ENCODE results near the gene DENND1A.

DNA sequence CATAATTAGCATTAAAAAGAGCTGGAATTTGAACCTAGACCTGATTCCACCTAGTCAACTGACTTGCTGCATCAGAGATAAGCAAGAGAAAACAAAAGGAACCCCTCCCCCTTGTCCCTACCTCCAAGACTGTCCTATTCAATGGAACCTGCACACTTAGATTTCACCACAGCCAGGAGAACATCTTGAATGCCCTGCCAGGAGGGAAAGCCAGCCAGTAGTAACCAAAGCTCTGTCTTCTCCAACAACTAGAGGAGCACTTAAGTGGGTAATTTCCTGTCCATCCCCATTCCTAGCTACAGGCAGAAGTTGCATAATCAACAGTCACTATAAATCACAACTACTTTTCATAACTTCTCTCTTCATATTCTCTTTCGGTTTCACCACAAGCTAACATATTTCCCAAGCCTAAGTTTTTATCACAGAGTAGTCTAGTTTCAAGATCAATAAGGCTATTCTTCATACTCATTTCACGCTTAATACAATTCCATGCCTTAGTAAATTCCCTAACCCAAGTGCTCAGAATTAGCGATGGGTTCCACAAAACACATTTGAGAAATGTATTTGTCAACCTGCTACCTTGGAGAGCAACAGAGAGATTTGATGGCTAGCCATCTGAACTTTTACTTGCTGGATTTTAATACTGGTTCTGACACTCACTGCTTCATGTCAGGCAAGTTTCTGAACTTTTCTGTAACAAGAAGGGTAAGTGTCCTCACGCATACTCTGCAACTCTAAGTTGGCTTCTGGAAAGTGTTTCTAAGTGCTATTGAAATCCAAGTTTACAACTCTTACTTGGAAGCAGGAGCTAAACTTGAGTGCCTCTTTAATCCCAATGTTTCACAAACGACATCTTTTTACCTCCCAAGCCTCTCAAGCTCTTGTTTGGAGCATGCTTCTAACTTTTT lies 2.0 kb downstream of the DENND1A start:
- TF ChIP-seq, protein P1, sequence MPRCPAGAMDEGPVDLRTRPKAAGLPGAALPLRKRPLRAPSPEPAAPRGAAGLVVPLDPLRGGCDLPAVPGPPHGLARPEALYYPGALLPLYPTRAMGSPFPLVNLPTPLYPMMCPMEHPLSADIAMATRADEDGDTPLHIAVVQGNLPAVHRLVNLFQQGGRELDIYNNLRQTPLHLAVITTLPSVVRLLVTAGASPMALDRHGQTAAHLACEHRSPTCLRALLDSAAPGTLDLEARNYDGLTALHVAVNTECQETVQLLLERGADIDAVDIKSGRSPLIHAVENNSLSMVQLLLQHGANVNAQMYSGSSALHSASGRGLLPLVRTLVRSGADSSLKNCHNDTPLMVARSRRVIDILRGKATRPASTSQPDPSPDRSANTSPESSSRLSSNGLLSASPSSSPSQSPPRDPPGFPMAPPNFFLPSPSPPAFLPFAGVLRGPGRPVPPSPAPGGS (CRISPR knock-in tag; IDR thresholded peaks at IDR 0.05), result no peak
- TF ChIP-seq, protein P2, sequence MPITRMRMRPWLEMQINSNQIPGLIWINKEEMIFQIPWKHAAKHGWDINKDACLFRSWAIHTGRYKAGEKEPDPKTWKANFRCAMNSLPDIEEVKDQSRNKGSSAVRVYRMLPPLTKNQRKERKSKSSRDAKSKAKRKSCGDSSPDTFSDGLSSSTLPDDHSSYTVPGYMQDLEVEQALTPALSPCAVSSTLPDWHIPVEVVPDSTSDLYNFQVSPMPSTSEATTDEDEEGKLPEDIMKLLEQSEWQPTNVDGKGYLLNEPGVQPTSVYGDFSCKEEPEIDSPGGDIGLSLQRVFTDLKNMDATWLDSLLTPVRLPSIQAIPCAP (CRISPR knock-in tag; IDR thresholded peaks at IDR 0.05; ENCODE audit: low read depth), result no peak
- TF ChIP-seq, protein P3, sequence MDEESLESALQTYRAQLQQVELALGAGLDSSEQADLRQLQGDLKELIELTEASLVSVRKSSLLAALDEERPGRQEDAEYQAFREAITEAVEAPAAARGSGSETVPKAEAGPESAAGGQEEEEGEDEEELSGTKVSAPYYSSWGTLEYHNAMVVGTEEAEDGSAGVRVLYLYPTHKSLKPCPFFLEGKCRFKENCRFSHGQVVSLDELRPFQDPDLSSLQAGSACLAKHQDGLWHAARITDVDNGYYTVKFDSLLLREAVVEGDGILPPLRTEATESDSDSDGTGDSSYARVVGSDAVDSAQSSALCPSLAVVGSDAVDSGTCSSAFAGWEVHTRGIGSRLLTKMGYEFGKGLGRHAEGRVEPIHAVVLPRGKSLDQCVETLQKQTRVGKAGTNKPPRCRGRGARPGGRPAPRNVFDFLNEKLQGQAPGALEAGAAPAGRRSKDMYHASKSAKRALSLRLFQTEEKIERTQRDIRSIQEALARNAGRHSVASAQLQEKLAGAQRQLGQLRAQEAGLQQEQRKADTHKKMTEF (CRISPR knock-in tag; IDR thresholded peaks at IDR 0.05), result no peak
- TF ChIP-seq HDAC6 (IDR thresholded peaks at IDR 0.05; ENCODE audit: low read depth, low read length) (no peak), STAG1 (CRISPR knock-in tag; IDR thresholded peaks at IDR 0.05) (no peak), ZNF292 (CRISPR knock-in tag; IDR thresholded peaks at IDR 0.05; ENCODE audit: borderline replicate concordance, low read depth) (no peak), RBAK (CRISPR knock-in tag; IDR thresholded peaks at IDR 0.05) (no peak), NCOR1 (IDR thresholded peaks at IDR 0.05; ENCODE audit: borderline replicate concordance, low read length) (no peak), ZNF335 (CRISPR knock-in tag; IDR thresholded peaks at IDR 0.05) (no peak), ATM (IDR thresholded peaks at IDR 0.05; ENCODE audit: borderline replicate concordance) (no peak), ZHX2 (IDR thresholded peaks at IDR 0.05; ENCODE audit: low read depth) (no peak), ZHX2 (CRISPR knock-in tag; IDR thresholded peaks at IDR 0.05; ENCODE audit: borderline replicate concordance) (no peak), NFRKB (IDR thresholded peaks at IDR 0.05) (no peak)
- TF ChIP-seq, protein P4, sequence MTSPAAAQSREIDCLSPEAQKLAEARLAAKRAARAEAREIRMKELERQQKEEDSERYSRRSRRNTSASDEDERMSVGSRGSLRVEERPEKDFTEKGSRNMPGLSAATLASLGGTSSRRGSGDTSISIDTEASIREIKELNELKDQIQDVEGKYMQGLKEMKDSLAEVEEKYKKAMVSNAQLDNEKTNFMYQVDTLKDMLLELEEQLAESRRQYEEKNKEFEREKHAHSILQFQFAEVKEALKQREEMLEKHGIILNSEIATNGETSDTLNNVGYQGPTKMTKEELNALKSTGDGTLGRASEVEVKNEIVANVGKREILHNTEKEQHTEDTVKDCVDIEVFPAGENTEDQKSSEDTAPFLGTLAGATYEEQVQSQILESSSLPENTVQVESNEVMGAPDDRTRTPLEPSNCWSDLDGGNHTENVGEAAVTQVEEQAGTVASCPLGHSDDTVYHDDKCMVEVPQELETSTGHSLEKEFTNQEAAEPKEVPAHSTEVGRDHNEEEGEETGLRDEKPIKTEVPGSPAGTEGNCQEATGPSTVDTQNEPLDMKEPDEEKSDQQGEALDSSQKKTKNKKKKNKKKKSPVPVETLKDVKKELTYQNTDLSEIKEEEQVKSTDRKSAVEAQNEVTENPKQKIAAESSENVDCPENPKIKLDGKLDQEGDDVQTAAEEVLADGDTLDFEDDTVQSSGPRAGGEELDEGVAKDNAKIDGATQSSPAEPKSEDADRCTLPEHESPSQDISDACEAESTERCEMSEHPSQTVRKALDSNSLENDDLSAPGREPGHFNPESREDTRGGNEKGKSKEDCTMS (CRISPR knock-in tag; conservative IDR thresholded peaks at IDR 0.05), result no peak
- TF ChIP-seq, protein P5, sequence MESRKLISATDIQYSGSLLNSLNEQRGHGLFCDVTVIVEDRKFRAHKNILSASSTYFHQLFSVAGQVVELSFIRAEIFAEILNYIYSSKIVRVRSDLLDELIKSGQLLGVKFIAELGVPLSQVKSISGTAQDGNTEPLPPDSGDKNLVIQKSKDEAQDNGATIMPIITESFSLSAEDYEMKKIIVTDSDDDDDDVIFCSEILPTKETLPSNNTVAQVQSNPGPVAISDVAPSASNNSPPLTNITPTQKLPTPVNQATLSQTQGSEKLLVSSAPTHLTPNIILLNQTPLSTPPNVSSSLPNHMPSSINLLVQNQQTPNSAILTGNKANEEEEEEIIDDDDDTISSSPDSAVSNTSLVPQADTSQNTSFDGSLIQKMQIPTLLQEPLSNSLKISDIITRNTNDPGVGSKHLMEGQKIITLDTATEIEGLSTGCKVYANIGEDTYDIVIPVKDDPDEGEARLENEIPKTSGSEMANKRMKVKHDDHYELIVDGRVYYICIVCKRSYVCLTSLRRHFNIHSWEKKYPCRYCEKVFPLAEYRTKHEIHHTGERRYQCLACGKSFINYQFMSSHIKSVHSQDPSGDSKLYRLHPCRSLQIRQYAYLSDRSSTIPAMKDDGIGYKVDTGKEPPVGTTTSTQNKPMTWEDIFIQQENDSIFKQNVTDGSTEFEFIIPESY (CRISPR knock-in tag; IDR thresholded peaks at IDR 0.05), result no peak
